Type B pancreatic cell (in vitro differentiated cells): ENCODE data around the gene LKAAEAR1. TPM values are rescaled to one million over a fixed set of nuclear protein-coding genes. Genes with fewer than 3 reads are reported as not detected.

Source experiments
- DNase-seq: peaks from one replicate; pipeline ENCODE4 v3.0.0; 2021; ENCODE audit warnings: mixed read lengths; ENCODE audit not compliant: unreplicated experiment; ENCODE audit errors: extremely low spot score
- H3K27ac Mint-ChIP-seq: 2 replicates; pipeline ENCODE4 v1.8.0; 2021; ENCODE audit warnings: mild to moderate bottlenecking, mixed read lengths
- H3K27me3 Mint-ChIP-seq: 2 replicates; pipeline ENCODE4 v1.8.0; 2021; ENCODE audit warnings: mixed read lengths
- H3K36me3 Mint-ChIP-seq: 2 replicates; pipeline ENCODE4 v1.8.0; 2021; ENCODE audit warnings: mixed read lengths
- H3K4me1 Mint-ChIP-seq: one replicate; pipeline ENCODE4 v1.8.0; 2021; ENCODE audit warnings: mixed read lengths; ENCODE audit not compliant: unreplicated experiment
- H3K4me3 Mint-ChIP-seq: 2 replicates; pipeline ENCODE4 v1.8.0; 2021; ENCODE audit warnings: mild to moderate bottlenecking, mixed read lengths
- H3K9me3 Mint-ChIP-seq: 2 replicates; pipeline ENCODE4 v1.8.0; 2021; ENCODE audit warnings: mixed read lengths
- total RNA-seq: library from RNA; stranded (reverse); gene quantifications from 2 replicates; pipeline ENCODE4 v1.2.1, GENCODE V29; 2021; ENCODE audit warnings: low replicate concordance
- TF ChIP-seq, protein P1 (sequence below): fragments of 200-600 bp; sonication (generic); conservative IDR thresholded peaks from 2 replicates; pipeline ENCODE4 v1.5.0; 2021; ENCODE audit warnings: antibody characterized with exemption, mild to moderate bottlenecking

LKAAEAR1 gene
- total RNA-seq, 1 donor from 2014 or later: not detected

DNA sequence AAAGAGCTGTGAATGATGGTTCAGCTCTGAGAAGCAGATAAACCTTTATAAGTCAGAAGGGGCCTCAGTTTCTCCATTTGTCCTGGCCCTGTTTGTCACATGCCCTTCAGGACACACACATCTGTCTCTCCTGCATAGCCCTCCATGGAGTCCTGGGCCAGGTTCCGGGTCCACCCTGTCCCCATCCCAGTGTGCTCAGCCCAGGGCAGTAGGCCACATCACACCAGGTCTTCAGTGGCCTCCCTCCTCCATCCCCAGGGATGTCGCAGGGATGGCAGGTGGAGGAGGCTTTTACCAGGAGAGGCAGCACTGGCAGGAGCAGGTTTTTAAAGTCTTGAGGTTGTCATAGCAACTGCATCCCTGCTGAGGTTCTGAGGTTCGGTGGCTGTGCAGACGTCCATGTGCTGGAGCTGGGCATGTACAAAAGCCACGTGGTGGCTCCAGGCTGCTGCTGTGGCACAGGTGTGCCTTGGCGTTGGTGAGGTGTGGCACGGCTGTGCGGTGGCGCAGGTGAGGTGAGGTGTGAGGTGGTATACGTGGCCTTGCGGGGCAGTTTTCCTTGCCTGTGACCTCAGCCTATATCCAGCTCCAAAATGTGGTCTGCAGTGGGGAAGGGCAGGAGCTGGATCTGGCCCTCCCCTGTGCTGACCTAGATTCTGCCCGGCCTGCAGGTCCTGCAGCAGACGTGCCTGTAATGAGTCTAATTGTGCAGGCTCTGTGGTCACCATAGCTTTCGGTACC, 31.1 kb upstream of the LKAAEAR1 start:
- no peaks in the 10 kb centered on the region for H3K36me3 Mint-ChIP-seq
- TF ChIP-seq, protein P1, sequence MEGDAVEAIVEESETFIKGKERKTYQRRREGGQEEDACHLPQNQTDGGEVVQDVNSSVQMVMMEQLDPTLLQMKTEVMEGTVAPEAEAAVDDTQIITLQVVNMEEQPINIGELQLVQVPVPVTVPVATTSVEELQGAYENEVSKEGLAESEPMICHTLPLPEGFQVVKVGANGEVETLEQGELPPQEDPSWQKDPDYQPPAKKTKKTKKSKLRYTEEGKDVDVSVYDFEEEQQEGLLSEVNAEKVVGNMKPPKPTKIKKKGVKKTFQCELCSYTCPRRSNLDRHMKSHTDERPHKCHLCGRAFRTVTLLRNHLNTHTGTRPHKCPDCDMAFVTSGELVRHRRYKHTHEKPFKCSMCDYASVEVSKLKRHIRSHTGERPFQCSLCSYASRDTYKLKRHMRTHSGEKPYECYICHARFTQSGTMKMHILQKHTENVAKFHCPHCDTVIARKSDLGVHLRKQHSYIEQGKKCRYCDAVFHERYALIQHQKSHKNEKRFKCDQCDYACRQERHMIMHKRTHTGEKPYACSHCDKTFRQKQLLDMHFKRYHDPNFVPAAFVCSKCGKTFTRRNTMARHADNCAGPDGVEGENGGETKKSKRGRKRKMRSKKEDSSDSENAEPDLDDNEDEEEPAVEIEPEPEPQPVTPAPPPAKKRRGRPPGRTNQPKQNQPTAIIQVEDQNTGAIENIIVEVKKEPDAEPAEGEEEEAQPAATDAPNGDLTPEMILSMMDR: no peak
- no peaks in the 10 kb centered on the region for H3K9me3 Mint-ChIP-seq
- peaks cover 5% of the 10 kb centered on the region for H3K27me3 Mint-ChIP-seq
- peaks cover 4% of the 10 kb centered on the region for H3K4me1 Mint-ChIP-seq
- no peak overlapping the region for H3K27ac Mint-ChIP-seq
- no peak overlapping the region for H3K4me3 Mint-ChIP-seq
- no peak for DNase-seq

DNA sequence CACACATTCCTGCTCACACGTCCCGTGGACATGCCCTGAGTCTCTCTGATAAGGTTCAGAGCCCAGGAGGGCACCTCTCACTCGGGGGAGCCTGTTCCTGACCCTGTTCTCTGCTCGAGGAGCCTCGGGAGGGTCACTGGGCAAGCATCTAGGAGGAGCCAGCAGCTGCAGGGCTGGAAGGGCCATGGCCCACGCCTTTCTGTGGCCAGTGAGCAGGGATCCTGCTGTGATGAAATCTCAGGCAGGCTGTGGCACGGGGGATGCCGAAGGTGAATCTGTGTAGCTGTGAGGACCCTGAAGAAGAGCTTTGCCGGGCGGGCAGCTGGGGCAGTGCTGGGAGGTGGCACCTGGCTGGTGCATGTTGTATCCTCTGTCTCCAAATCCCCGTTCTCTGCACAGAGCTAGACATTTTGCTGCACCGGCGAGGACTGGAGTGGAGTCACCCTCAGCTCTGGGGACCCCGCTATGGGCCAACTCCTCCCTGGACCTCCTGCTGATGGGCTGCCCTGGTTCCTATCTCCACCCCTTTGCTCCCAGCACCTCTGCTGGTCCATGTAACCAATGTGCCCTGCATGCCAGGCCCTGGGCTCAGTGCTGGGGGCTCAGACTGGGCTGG, 30.3 kb upstream of the LKAAEAR1 start:
- no peak overlapping the region for H3K27ac Mint-ChIP-seq
- peaks cover 4% of the 10 kb centered on the region for H3K27me3 Mint-ChIP-seq
- H3K9me3 Mint-ChIP-seq: no peaks in the 10 kb centered on the region
- no peak for DNase-seq
- TF ChIP-seq, protein P1: no peak
- H3K36me3 Mint-ChIP-seq: no peaks in the 10 kb centered on the region
- H3K4me1 Mint-ChIP-seq: no peaks in the 10 kb centered on the region
- no peak overlapping the region for H3K4me3 Mint-ChIP-seq

DNA sequence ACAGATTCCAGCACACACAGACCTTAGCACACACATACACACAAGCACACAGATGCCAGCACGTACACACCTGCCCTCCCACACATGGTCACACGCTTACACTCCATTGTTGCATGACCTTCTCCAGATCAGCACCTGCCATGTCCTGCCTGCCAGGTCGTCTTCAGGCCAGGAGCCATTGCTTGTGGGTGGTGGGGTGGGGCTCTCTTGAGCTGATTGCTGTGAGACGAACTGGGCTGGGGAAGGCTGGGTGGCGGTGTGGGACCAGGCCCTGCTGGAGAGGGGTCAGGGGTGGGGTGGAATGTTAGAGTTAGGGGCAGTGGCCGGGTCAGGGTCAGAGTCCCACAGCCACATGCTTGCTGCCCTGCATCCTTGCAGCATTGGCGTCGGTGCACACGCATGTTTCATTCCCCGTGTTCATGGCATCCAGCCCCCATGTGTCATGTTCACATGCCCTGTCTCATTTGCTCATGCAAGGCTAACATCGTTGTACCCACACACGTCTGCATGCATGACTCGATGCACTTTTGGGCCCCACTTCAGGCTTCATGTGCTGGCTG, 29.7 kb upstream of the LKAAEAR1 start:
- DNase-seq: no peak
- H3K36me3 Mint-ChIP-seq: no peaks in the 10 kb centered on the region
- no peaks in the 10 kb centered on the region for H3K9me3 Mint-ChIP-seq
- H3K27ac Mint-ChIP-seq: no peak overlapping the region
- H3K4me1 Mint-ChIP-seq: no peaks in the 10 kb centered on the region
- peaks cover 4% of the 10 kb centered on the region for H3K27me3 Mint-ChIP-seq
- TF ChIP-seq, protein P1: no peak
- H3K4me3 Mint-ChIP-seq: no peak overlapping the region

DNA sequence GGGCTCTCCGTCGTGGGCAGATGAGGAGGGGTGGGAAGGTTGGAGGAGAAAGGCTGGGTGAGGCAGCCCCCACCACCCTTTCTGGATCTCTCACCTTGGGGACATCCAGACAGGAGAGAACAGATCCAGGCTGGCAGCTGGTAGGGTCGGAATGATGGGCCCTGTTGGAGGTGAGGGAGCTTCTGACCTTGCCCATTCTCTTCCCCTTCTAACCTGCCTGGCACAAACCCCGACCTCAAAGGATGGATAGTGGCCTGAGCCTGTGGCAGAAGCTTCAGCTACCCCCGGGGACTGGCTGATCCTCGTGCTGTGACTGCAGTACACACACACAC, 29.2 kb upstream of the LKAAEAR1 start:
- Mint-ChIP-seq H3K27ac (no peak overlapping the region), H3K4me1 (no peaks in the 10 kb centered on the region), H3K27me3 (peaks cover 4% of the 10 kb centered on the region), H3K4me3 (no peak overlapping the region), H3K36me3 (no peaks in the 10 kb centered on the region), H3K9me3 (no peaks in the 10 kb centered on the region)
- TF ChIP-seq, protein P1: no peak
- no peak for DNase-seq

DNA sequence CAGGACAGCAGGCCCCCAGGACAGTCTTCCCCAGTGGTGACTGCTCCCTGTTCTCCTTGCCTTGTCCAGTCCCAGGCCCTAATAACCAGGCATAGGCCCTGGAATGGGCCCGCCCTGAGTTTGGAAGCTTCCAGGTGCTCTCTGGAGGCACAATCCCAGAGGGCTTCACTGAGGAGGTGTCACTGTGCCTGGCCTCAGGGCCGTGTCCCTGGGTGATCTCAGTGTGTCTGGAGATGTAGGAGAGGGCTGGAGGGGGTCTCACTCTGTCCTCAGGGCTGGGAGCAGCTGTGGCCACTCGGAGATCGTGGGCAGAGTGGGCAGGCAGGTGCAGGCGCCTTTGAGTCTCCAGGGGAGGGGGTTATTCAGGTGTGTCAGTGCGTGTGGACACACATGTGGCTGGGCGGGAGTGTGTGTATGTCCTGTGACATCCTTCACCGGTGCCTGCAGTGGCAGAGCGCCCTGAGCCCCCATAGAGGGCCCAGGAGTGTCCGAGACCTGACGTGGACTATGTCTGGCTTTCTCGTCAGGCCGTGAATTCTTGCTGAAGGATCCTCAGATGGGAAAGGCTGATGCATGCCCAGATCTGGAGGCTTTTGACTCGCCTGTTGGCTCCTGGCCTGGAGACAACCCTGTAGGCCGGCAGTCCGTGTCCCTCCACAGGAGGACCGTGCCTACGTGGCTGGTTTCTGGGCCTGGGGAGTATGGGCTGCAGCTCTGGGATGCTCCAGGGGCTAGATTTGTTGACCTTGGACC, 28.7 kb upstream of the LKAAEAR1 start:
- no peaks in the 10 kb centered on the region for H3K9me3 Mint-ChIP-seq
- TF ChIP-seq, protein P1: no peak
- no peak for DNase-seq
- H3K36me3 Mint-ChIP-seq: no peaks in the 10 kb centered on the region
- H3K4me1 Mint-ChIP-seq: no peaks in the 10 kb centered on the region
- no peak overlapping the region for H3K27ac Mint-ChIP-seq
- no peak overlapping the region for H3K4me3 Mint-ChIP-seq
- H3K27me3 Mint-ChIP-seq: peaks cover 4% of the 10 kb centered on the region
